H54 (cell line): Measurements from ENCODE around the gene TOPORS.
"Not testable (repeated sequence)": the region's sequence is repeated elsewhere in the genome, so short reads cannot be mapped to it uniquely, and the experiment has no call there.

Experiments used
- DNase-seq: peaks from one replicate; pipeline ENCODE4 v3.0.0; 2011; ENCODE audit warnings: low spot score, mixed read lengths; ENCODE audit not compliant: insufficient read length
- FAIRE-seq: peaks from 3 replicates; lab custom pipeline; 2011; peaks lifted over from hg19 to GRCh38; lab: Jason Lieb, UNC
- POLR2A ChIP-seq: IDR thresholded peaks from 2 replicates; pipeline ENCODE4 v1.6.1; 2011; ENCODE audit warnings: low read depth, mild to moderate bottlenecking, low read length

TOPORS gene

DNA sequence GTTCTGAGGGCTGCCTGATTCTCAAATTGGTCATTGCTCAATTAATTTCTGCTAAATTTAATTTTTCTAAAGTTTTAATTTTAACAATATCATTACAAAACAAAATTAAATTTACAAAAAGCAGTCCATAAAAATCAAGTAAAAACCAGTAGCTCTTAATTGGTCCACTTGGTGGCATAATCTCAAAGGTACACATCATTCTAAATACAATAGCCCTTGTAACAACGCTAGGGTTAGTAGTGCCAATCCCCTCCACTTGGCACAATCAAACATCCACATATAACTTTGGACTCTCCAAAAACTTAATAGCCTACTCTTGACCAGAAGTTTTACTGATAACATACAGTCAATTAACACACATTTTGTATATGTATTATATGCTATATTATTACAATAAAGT lies 22.5 kb upstream of the TOPORS start:
- FAIRE-seq: no peak
- no peak for DNase-seq
- no peak for TF ChIP-seq POLR2A

DNA sequence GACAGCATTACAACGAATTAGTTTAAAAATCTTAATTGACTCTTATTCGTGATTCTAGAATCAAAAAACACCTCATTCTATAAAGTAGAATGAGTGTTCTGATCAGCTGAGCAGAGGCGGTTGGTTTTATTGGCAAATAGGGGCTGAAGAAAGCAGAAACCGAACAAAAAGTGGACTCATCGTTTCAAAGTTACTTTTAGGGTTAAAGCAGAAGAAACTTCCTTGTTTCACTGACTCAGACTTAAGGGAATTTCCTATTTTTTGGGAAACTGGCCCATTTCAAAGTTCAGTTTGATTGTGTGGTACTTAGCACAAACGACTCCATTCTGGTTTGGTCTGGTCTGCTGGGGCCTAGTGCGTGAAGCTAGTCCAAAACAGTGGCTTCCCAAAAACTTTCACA lies 21.4 kb upstream of the TOPORS start:
- DNase-seq (no peak), FAIRE-seq (no peak)
- no peak for TF ChIP-seq POLR2A

DNA sequence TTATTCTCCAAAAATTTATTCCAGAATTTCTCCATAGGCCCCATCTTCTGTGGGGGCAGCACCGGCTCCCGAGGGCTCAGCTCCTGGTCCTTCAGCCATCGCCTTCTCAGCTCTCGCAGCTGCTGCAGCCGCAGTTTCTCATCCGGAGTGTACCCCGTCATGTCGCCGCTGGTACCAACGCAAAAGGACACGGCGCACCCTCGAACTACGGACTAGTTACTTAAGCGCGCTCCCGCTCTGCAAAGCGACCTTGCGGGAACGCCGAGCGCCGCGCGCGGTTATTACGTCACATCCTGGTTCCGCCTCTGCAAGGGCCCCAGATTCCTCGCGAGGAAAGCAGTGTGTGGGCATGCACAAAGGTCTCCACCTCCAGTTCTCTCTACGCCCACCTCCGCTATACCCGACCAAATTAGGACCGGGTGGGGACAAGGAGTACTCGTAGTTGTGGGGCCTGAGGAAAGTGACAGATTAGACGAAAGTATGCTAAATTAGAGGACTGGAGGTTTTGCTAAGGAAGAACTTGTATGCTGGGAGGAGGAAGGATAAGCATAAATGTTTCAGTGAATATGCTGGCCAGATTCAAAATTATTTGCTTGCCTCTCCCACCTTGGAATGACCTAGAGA lies 20.6 kb upstream of the TOPORS start, which contains the start of gene NDUFB6:
TSS of gene NDUFB6 (minus strand) at position 260 of the 624 bp plus-strand sequence. CDS start at position 161, 99 bp downstream.
- DNase-seq (peak; percentile 48), FAIRE-seq (peak; percentile 80)
- TF ChIP-seq POLR2A: peak; percentile 73; the same call in 1 of the 2 replicates

DNA sequence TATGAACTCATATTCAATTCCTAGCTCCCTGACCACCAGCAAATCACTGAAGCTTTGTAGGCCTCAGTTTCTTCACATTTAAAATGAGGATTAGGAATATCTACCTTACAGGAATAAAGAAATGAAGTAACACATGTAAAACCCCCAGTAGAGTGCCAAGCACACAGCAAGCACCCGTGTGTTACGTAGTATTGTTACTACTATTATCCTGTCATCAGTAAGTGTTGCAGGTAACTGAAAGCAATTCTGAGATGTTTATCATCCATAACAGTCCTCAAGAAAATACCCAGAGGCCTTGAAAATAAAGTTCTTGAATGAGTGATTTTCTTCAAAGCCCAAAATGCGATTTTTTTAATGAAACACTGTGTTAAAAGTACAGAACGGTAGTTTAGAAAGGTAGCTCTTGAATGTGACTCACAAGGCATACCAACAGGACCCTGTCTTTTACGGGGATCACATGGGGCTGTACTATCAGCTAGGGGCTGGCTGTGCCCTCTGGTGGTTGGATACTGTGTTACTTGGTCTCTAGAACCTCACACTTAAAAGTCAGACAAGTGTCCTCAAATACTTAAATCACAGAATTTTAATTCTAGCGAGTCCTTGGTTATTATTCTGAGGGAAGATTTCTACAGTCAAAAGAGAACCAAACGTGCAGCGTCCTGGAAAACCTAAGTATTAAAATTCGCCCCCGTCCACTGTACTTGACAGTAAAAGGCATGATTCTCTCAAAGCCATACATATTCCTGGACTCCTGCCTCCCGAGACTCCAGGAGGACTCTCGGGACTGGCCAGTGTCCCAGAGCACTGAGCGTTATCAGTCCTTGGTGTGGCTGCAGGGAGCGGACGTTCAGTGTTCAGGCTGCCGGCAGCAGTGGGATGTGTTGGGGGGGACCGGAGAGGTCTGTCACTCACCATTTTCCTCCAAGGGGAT lies 19.8 kb upstream of the TOPORS start:
- DNase-seq (peak; percentile 23), FAIRE-seq (peak; percentile 95)
- no peak for TF ChIP-seq POLR2A

DNA sequence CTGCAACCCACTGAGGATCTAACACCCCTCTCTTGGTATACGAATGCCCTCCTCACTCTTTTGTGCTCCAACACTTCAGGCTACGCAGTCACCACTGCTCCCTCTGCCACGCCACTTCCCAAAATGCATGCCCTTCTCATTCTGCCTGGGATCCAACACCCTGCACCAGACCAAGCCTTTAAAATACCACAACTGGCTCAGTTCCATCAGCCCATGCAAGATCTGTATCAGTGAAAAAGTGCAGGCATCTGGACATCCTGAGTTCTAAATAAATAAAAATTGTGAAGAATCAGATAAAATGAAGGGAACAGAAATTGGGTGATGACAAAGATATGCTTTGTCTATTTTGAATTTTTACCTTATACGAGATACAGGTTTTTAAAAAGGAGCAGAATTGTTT lies 17.9 kb upstream of the TOPORS start:
- FAIRE-seq (no peak), DNase-seq (no peak)
- TF ChIP-seq POLR2A: no peak

DNA sequence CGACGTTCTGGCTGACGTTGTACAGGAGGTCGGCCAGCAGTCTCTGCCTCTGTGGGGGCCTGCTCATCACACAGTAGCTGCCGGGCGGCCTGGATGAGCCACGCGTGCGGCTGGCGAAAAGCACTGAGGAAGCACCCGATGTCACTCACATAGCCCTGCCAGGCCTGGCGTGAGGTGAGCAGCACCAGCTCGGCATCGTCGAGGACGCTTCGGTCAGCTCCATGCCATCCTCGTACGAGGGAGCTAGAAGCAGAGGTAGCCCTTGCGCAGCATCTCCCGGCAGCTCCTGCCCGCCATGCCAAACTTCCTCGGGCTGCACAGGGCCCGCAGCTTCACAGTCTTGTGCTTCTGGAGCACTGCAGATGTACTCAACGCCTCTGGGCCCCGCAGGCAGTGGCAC lies 14.4 kb upstream of the TOPORS start:
- TF ChIP-seq POLR2A: no peak
- DNase-seq: no peak
- no peak for FAIRE-seq

DNA sequence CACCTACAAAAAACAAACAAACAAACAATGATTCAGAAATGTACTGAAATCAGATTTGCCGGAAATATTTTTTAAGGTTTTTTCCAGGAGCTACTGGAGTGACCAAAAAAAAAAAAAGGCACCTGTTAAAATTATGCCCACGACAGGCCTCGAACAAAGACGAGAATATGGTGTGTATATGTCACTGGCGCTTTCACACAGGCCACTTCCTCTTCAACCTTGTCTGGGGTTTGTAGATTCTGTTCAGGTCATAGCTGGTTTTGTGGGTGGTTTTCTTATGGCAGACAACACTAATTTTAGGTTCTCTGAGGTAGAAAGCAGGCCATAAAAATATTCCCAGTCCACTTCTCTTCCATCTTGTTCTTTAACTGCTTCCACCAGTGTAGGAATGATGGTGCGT lies 13.6 kb upstream of the TOPORS start:
- FAIRE-seq (no peak), DNase-seq (no peak)
- TF ChIP-seq POLR2A: no peak

DNA sequence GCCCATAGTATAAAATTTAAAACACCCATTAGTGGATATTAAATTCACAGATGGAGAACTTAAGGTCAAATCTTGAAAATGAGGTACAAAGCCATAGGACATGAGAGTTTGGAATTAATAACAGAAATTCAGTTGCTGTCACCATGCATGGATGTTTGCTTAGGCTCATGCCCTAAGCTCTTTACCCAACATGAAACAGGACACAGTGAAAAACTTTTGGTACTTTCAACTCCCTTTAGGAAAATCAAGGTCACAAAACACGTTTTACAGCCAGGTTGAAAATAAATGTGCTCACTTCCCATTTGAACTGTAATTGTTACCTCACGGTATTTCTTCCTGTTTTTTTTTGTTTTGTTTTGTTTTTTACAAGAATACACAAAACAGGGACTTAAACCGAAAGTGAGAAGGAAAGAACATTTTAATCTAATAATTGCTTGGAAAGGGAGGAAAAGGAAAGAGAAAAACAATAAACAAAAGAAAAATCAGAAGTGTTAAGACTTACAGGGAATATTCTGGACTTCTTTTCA lies 6.1 kb upstream of the TOPORS start:
- no peak for FAIRE-seq

DNA sequence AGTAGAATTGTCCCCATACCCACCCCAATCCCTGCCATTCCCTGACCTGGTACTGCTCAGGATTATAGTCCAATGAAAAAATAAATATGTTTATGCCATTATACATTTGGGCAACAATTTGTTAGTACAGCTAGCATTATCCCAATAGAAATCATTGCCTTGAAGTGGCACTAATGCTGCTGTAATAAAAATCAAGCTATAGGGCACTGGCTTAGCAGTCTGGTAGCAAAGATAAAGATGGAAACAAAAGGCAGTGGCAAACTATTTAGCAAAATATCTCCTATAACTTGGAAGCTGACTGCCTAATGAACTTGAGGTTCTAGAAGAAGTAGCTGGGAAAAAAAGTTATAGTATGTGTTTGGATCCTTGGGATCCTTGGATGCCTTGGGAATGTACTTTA lies 2.2 kb upstream of the TOPORS start:
- no peak for TF ChIP-seq POLR2A
- FAIRE-seq: no peak
- no peak for DNase-seq

More for the DNA sequence above, 6.1 kb upstream of the TOPORS start:
- TF ChIP-seq POLR2A: no peak
- DNase-seq: no peak

DNA sequence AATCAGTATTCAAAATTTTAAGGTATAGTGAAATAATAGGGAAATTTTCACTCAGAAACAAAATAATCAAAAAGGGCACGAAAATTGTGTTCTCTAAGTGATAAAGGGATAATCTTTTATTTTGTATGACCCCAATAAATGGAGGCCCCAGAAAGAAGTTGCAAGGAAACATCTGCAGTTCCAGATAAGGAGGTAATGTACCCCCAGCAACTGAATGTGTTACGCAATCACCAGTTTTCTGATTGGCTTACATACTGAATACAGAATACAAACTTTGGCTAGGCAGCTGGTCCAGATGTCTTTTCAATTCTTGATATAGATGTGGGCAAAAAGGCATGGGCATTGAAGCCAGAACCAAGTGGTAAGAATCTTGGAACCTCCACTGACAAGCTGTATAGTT lies 1.7 kb upstream of the TOPORS start:
- TF ChIP-seq POLR2A: no peak
- no peak for FAIRE-seq

DNA sequence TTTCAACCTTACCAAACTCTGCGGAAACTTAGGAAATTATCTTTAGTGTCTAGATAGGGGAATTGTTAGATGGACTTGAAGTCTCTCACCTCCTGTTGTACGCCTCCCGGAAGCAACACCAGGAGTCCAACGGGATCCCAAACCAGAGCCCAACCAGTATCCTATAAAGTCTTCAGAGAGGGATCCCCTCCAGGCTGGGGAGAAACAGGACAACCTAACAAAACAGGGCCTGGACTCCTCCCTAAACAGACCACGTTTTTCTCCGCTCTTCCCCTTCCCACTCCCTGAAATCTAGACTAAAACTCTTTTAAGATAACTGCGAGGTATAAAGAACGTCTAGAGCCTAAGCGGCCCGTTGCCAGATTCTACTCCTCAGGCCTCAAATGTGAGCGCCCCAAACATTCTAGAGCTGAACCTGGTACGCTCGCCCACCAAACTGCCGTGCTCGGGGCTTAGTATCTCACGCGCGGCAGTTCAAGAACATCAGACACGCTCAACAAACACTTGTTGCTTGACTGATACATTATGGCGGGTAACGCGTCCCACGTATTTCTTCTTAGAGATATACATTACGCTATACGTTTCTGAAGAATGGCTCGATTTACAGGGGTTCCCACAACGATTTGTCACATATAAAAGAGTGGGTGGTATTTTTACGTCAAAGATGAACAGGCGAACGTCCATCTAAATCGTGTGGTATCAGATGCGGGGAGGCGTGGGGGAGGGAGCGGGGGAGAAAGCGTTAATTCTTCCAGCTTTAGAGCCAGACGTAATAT lies 922 bp downstream of the TOPORS start:
- no peak for TF ChIP-seq POLR2A
- FAIRE-seq: no peak
- peak; percentile 13 for DNase-seq

More for the DNA sequence above, 1.7 kb upstream of the TOPORS start:
- DNase-seq: no peak

DNA sequence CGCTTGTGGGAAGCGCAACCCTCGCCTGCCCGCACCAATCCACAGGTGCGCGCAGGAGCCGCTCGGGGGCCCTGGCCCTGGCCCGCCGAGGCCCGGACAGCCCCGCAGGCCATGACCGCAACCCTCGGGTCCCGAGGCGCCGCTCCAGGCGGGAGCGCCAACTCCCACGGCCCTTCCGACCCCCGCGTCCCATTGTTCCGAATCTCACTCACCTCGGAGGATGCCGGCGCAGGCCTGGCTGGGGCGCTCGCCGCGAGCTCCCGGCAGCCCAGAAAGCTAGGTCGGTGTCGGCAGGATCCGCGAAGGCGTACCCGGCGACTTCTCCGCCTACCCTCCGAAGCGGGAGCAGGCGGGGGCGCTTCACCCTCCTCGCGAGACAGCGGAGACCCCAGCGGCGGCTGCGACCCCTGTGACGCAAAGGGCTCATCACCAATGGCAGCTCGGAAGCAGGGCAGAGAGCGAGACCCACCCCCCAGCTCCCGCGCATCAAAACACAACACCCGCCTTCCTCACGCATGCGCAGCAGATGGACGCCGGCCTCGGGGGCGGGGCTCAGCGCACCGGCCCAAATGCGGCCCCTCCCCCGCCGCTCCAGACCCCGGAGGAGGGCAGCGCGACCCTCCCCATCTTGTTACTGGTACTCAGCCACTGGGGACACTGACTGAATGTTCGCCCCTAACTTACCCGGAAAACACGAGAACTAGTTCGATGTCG lies 1.7 kb downstream of the TOPORS start:
- DNase-seq (peak; percentile 65), FAIRE-seq (peak; percentile 48)

DNA sequence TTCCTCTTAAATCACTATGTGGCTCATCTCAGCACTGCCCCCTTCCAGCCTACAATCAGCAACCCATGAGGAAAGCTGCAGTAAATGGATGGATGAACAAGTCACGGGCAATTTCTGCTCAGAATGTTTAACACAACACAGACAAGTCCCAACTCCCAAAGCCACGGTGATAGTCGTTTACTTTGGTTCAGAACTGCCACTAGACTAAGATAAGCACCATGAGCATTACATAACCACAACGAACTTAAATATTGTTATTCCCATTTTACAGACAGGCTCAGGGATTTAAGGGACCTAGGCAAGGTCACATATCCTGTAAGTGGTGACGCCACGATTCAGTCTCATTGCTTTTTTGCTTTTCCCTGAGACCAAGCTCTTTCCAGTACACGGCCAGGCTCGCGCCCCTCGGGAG lies 2.2 kb downstream of the TOPORS start:
- no peak for TF ChIP-seq POLR2A
- FAIRE-seq: no peak
- DNase-seq: no peak

More for the DNA sequence above, 1.7 kb downstream of the TOPORS start:
- no peak for TF ChIP-seq POLR2A

DNA sequence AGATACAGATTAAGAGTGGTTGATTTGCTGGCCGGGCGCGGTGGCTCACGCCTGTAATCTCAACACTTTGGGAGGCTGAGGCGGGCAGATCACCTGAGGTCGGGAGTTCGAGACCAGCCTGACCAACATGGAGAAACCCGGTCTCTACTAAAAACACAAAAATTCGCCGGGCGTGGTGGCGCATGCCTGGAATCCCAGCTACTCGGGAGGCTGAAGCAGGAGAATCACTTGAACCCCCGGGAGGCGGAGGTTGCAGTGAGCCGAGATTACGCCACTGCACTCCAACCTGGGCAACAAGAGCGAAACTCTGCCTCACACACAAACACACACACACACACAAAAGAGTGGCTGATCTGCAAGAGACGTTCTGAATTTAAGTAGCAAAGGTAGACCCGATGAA lies 4.2 kb downstream of the TOPORS start:
- DNase-seq, FAIRE-seq: not testable (repeated sequence)
